AG08396 (cell line): ENCODE measurements around the gene KLC3.
"Not testable (repeated sequence)": the region's sequence is repeated elsewhere in the genome, so short reads cannot be mapped to it uniquely, and the experiment has no call there.

ENCODE experiments used
- DNase-seq: peaks from one replicate; pipeline ENCODE4 v3.0.0; 2012; ENCODE audit warnings: low spot score, mixed read lengths

The KLC3 gene

GRCh38 chr19:45320997-45321775 is 19.4 kb upstream of the KLC3 start:
- no peak for DNase-seq

- no peak for DNase-seq
Measured at GRCh38 chr19:45321848-45322247, 18.7 kb upstream of the KLC3 start.

GRCh38 chr19:45322311-45322710 is 18.2 kb upstream of the KLC3 start:
- DNase-seq, result no peak

- DNase-seq, result no peak
Measured at GRCh38 chr19:45322744-45323281, 17.7 kb upstream of the KLC3 start, which contains the start of gene CKM. CKM (minus strand) TSS chr19:45322875; CDS start chr19:45319713, 3,162 bp downstream.

GRCh38 chr19:45323671-45324081 is 16.9 kb upstream of the KLC3 start:
- no peak for DNase-seq

GRCh38 chr19:45324349-45324907 is 16.1 kb upstream of the KLC3 start:
- no peak for DNase-seq

GRCh38 chr19:45327404-45328143 is 13.0 kb upstream of the KLC3 start:
- no peak for DNase-seq

- no peak for DNase-seq
Measured at GRCh38 chr19:45331411-45331810, 9.1 kb upstream of the KLC3 start.

- DNase-seq, result no peak
Measured at GRCh38 chr19:45333609-45334303, 6.8 kb upstream of the KLC3 start.

GRCh38 chr19:45334881-45335280 is 5.7 kb upstream of the KLC3 start:
- not testable (repeated sequence) for DNase-seq

- DNase-seq, result no peak
Measured at GRCh38 chr19:45336696-45337251, 3.8 kb upstream of the KLC3 start.

GRCh38 chr19:45339629-45340028 is 921 bp upstream of the KLC3 start:
- DNase-seq, result no peak

- no peak for DNase-seq
Measured at GRCh38 chr19:45340899-45341453, 426 bp downstream of the KLC3 start.

GRCh38 chr19:45342911-45343310 is 2.4 kb downstream of the KLC3 start:
- DNase-seq, result no peak

GRCh38 chr19:45344621-45345505 is 4.3 kb downstream of the KLC3 start:
- no peak for DNase-seq

- DNase-seq, result no peak
Measured at GRCh38 chr19:45345506-45345860, 4.9 kb downstream of the KLC3 start.

GRCh38 chr19:45346449-45346848 is 5.9 kb downstream of the KLC3 start:
- no peak for DNase-seq

GRCh38 chr19:45347570-45348366 is 7.2 kb downstream of the KLC3 start:
- no peak for DNase-seq

- no peak for DNase-seq
Measured at GRCh38 chr19:45348367-45349125, 8.0 kb downstream of the KLC3 start.
